LNCaP clone FGC (cell line): ENCODE measurements around the gene CLGN.

Experiments
- DNase-seq: peaks from one replicate; pipeline ENCODE4 v3.0.0-alpha.2; 2011; ENCODE audit warnings: low read depth
- H3K4me3 ChIP-seq: 2 replicates; pipeline ENCODE4 v1.5.1; 2011; ENCODE audit warnings: mild to moderate bottlenecking, low read depth, low read length, control low read depth
- TF ChIP-seq, protein P1 (sequence below): IDR thresholded peaks from 2 replicates; pipeline ENCODE4 v1.5.1; 2012; ENCODE audit warnings: mild to moderate bottlenecking; ENCODE audit not compliant: control insufficient read depth, insufficient read depth; ENCODE audit errors: extremely low read depth

The CLGN gene

DNA sequence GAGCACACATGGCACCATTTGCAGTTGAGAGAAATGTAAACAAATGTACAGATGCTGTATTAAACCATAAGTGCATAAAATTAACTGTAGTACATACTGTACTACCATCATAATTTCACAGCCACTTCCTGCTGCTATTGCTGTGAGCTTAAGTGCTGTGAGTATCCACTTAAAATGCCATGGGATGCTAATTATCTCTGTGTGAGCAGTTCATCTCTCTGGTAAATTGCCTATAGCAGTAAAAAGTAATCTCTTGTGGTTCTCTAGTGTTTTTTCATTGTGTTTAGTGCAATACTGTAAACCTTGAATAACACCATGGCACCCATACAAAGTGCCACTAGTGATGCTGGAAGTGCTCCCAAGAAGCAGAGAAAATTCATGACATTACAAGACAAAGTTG, 63.9 kb downstream of the CLGN start:
- H3K4me3 ChIP-seq = no peak overlapping the region
- TF ChIP-seq, protein P1, sequence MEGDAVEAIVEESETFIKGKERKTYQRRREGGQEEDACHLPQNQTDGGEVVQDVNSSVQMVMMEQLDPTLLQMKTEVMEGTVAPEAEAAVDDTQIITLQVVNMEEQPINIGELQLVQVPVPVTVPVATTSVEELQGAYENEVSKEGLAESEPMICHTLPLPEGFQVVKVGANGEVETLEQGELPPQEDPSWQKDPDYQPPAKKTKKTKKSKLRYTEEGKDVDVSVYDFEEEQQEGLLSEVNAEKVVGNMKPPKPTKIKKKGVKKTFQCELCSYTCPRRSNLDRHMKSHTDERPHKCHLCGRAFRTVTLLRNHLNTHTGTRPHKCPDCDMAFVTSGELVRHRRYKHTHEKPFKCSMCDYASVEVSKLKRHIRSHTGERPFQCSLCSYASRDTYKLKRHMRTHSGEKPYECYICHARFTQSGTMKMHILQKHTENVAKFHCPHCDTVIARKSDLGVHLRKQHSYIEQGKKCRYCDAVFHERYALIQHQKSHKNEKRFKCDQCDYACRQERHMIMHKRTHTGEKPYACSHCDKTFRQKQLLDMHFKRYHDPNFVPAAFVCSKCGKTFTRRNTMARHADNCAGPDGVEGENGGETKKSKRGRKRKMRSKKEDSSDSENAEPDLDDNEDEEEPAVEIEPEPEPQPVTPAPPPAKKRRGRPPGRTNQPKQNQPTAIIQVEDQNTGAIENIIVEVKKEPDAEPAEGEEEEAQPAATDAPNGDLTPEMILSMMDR = no peak
- no peak for DNase-seq

DNA sequence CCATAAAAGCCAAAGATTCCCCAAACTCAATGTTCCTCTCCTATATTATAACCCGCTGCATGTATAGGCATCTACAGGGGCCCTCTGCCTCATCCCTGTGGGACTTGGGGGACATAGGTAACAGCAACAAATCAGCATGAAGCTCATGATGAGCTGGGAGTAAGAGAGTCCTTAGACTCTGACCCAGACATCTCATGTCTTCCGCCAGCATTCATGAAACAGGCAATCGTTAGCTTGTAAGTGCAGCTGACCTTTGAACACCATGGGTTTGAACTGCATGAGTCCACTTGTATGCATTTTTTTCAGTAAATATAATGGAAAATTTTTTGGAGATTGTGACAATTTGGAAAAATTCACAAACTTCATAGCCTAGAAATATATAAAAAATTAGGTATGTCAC, 64.4 kb downstream of the CLGN start:
- TF ChIP-seq, protein P1 = no peak
- H3K4me3 ChIP-seq = no peak overlapping the region
- no peak for DNase-seq

DNA sequence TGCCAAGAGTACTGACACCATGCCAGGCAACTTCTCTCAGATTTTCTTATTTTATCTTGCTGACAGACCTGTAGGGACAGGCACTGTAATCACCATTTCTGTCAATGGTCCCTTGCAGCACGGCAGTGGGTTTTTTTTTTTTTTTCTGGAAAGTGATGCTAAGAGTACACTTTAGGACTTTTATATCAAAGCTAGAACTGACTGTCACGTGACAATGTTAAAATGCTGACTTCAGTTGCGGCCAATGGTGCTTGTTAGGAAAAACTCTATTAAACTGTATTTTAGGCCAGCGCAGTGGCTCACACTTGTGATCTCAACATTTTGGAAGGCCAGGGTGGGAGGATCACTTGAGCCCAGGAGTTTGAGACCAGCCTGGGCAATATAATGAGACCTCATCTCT, 66.3 kb downstream of the CLGN start:
- no peak for DNase-seq
- TF ChIP-seq, protein P1 = no peak
- H3K4me3 ChIP-seq = no peak overlapping the region

DNA sequence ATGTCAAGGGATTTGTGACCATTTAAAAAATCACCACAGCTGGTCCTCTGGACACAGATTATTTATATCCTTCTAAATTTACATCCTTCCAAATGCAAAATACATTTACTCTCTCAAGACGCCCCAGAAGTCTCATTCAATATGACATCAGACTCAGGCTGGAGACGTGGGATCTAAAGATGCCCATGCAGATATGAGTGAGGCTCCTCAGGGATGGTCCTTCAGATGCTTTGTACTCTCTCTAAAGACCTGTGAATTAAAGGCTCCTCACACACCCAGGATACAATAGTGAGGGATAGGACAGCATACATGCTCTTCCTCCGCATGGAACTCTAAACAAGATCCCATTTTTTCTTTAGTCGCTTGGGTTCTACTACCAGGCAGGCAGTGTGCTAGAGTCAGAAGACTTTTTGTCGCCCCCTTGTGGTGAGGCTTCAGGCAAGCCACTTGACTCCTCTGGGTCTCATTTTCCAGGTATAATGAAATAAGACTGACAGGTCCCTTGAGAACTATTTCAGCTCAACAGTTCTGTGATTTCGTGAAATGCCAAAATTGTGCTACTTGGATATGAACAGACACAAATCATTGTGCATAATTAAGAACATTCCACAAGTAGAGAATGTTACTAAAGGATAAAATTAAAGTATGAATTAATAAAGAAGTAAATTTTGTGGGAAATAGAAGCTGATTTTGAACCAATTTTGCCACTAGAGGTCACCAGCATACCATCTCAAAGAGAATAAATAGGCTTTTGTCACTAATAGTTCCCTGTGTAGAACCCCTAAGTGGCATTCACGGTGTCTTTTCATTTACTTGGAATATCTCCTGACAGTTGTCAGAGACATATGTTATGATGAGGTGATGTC, 67.7 kb downstream of the CLGN start:
- peak; percentile 68 for DNase-seq

DNA sequence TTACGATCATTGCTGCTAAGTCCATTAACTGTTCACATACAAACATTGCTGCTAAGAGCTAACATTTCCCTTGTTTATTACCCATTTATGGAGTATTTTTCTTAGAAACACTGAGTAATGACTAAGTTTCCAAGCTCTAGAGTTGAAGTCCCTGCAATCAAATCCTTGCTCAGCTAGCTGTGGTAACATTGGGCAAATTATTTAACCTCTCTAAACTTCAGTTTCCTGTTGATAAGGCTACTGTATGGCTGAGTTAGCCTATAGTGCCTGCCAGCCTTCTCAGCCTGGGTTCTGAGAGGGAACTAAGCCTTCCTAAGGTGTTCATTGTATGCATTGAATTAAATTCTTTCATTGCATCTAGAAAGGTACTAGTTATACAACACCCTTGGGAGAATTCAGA, 69.2 kb downstream of the CLGN start:
- TF ChIP-seq, protein P1 = no peak
- no peak overlapping the region for H3K4me3 ChIP-seq
- DNase-seq = no peak

More for the DNA sequence above, 67.7 kb downstream of the CLGN start:
- no peak overlapping the region for H3K4me3 ChIP-seq
- TF ChIP-seq, protein P1 = peak; percentile 68

DNA sequence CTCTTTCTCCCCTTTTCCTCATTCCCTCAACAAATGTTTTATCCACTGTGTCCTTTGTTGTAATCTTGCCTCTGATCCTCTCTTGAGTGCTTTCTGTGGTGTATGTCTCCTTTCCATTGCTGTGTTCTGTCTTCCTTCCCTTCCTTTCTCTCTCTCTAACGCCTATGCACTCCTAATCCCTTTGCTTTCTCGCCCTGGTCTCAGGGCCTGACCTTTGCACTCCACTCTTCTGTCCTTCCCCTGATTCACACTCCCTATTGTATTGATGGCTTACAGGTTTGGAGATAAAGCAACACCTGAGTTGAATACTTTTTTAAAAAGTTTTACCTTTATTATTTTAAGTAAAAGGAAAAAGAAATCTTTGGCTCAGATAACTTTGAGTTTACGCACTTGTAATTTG, 69.6 kb downstream of the CLGN start:
- DNase-seq = no peak
- no peak overlapping the region for H3K4me3 ChIP-seq
- TF ChIP-seq, protein P1 = no peak

DNA sequence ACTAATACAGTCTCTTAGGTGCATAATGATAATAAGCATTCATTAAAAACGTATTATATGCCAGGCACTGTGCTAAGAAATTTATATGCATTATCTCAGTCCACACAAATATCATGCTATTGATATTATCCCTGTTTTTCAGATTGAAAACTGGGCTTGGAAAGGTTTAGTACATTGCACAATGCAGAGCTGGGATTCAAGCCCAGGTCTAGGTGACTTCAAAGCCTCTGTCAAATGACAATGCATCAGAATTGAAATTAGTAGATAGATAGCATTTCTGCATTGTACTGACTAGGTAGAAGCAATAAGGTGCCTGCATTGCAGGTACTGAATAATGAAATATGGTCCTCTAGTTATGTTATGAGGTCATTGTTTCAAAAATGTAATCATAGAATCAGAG, 72.2 kb downstream of the CLGN start:
- no peak for DNase-seq
- TF ChIP-seq, protein P1 = no peak
- H3K4me3 ChIP-seq = no peak overlapping the region
